NCI-H2227 (cell line): ENCODE measurements around the gene USO1.
"Not testable (repeated sequence)": the region's sequence is repeated elsewhere in the genome, so short reads cannot be mapped to it uniquely, and the experiment has no call there.

Experiments used
- DNase-seq: peaks from one replicate; lab custom pipeline; 2025; ENCODE audit not compliant: unreplicated experiment; lab: John Stamatoyannopoulos, UW

USO1 gene

DNA sequence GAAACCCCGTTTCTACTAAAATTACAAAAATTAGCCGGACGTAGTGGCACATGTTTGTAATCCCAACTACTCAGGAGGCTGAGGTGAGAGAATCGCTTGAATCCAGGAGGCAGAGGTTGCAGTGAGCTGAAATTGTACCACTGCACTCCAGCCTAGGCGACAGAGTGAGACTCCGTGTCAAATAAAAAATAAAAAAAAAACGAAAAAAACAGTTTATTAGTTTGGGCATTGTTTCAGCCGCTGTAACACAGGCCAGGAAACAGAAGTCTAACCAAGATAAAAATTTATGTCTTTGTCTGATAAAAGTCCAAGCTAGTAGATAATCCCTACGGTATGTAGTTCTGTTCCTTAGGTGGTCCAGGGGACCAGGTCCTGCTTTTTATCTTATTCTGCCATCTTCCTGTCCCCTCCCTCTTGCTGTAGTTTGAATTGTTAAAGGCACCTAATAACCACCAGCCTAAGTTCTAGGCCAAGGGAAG, 21.4 kb downstream of the USO1 start:
- DNase-seq = no peak

DNA sequence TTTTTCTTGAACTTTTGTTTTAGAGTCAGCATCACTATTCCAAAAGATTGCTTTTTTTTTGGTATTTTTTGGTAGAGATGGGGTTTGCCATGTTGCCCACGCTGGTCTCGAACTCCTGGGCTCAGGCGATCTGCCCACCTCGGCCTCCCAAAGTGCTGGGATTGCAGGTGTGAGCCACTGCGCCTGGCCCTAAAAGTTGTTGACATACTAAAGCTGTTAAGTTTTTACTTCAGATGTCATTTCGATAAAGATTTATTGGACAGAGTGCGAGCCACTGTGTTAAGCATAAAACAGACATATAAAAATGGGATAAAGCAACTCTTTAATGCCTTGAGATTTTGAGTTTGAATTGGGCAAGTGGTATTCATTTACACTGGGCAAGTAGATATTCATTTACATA, 28.3 kb downstream of the USO1 start:
- no peak for DNase-seq

DNA sequence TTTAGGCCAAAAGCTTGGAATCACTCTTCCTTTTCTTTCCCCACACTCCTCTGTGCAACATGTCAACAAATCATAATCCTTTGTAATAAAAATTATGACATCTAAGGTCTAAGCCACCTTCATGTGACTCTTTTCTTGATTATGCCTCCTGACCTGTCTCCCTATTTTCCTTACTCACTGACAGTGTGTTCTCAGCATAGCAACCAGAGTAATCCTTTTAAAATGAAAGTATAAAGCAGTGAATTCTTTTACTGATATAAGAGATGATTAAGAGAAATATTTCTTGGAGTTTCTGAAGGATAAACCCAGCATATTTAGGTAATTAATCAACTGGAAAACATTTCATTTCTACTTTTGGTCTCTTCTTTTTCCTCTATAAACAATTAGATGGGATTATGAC, 44.7 kb downstream of the USO1 start:
- DNase-seq = no peak

DNA sequence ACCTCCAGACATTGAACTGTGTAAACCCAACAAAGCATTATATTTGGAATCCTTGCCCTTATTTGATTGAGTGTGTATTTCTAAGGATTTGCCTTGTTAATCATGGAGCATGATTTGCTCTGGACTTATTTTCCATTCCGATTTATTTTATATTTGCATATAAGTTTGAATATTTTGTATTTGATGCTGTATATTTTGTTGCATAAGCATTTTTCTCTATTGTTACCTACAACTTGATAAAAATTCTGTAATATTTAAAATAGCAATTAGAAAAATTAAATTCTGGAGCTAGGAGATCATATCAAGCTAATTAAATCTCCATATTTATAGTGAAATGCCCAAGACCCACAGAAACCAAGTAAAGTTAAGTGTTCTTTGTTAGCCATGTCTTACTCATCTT, 47.2 kb downstream of the USO1 start:
- DNase-seq = no peak

DNA sequence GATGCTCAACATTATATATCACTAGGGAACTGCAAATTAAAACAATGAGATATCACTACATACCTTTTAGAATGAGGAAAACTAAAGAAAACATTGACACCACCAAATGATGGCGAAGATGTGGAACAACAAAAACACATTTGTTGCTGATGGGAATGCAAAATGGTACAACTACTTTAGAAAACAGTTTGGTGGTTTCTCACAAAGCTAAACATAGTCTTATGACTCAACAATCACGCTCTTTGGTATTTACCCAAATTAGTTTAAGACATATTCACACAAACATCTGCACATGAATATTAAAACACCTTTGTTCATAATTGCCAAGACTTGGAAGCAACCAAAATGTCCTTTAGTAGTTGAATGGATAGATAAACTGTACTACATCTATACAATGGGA, 53.2 kb downstream of the USO1 start:
- DNase-seq = no peak

DNA sequence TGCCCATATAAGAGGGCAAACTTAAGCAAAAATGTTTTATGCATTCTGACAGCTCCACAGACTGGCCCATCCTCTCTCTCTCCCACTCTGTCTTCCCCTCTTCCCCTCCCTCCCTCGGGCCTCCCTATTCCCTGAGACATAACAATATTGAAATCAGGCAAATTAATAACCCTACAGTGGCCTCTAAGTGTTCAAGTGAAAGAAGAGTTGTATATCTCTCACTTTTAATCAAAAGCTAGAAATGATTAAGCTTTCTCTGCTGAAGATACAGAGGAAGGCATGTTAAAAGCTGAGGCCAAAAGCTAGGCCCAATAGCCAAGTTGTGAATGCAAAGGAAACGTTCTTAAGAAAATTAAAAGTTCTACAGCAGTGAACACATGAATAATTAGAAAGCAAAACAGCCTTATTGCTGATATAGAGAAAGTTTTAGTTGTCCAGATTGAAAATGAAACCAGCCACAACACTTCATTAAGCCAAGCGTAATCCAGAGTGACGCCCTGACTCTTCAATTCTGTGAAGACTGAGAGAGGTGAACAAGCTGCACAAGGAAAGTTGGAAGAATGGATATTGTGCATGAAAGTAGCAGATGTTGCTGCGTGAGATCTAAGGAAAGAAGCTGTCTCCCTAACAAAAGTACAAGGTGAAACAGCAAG, 54.9 kb downstream of the USO1 start:
- no peak for DNase-seq

DNA sequence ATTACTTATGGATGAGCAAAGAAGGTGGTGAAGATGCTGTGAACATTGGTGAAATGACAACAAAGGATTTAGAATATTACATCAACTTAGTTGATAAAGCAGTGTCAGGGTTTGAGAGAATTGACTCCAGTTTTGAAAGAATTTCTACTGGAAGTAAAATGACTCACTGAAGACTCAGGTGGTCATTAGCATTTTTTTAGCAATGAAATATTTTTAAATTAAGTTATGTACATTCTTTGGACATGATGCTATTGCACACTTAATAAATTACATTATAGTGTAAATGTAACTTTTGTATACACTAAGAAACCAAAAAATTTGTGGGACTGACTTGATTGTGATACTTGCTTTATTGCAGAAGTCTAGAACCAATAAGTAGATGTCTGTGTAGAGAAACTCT, 56.9 kb downstream of the USO1 start:
- no peak for DNase-seq

GRCh38 chr4:75786526-75786925, 62.1 kb downstream of the USO1 start:
- no peak for DNase-seq

- DNase-seq = no peak
Measured at GRCh38 chr4:75786938-75787337, 62.6 kb downstream of the USO1 start.

GRCh38 chr4:75790024-75790423, 65.6 kb downstream of the USO1 start:
- DNase-seq = no peak

- DNase-seq = no peak
Measured at GRCh38 chr4:75800972-75801371, 76.6 kb downstream of the USO1 start.

- DNase-seq = not testable (repeated sequence)
Measured at GRCh38 chr4:75806035-75806434, 81.7 kb downstream of the USO1 start.

DNA sequence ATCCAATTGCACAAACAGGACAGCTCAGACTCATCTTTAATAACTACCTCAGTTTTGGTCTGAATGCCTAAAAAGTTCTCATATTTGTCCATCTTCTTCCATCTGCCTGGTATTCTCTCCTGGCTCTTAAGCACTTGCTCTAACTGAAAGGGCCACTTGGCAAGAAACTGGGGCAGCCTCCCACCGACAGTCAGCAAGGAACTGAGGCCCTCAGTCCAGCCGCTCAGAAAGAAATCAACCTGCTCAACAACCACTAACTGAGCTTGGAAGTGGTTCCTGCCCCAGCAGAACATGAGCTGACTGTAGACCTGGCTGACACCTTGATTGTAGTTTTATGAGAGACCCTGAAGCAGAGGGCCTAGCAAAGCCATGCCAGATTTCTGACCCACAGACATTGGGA, 93.5 kb downstream of the USO1 start:
- DNase-seq = no peak

GRCh38 chr4:75819121-75819520, 94.7 kb downstream of the USO1 start:
- no peak for DNase-seq

- no peak for DNase-seq
Measured at GRCh38 chr4:75820197-75820596, 95.8 kb downstream of the USO1 start.

- no peak for DNase-seq
Measured at GRCh38 chr4:75820676-75821075, 96.3 kb downstream of the USO1 start.

- no peak for DNase-seq
Measured at GRCh38 chr4:75821216-75821615, 96.8 kb downstream of the USO1 start.

GRCh38 chr4:75821966-75822365, 97.6 kb downstream of the USO1 start:
- DNase-seq = no peak

DNA sequence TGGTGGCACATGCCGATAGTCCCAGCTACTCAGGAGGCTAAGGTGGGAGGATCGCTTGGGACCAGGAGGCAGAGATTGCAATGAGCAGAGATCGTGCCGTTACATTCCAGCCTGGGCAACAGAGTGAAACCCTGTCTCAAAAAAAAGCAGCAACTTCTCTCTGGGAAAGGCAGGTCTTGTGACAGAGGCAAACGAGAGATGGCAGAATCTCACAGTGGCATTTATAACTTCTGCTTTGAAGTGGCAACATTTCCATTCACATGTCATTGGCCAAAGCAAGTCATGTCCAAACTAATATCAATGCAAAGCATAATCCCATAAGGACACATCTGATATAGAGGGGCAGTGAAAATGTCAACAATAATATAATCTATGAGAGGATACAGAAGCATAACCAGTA, 98.0 kb downstream of the USO1 start:
- DNase-seq = no peak

- no peak for DNase-seq
Measured at GRCh38 chr4:75823812-75824211, 99.4 kb downstream of the USO1 start.

DNA sequence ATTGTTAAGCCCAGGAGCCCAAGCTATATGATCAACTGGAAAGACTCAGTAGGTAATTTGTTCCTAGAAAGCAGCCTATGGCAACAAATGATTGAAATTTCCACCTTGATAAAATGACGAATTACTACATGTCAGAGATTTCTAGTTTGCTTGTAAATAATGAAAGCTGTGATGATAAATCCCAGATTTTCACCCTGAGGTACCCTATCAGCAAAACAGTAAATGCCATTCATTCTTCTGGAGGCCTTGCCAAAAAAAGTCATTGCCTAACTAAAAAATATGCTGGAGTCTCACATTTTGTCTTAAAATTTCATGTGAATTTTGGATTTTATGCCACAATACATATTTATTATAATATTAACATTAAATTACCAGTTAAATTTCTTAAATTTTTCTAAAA, 106.5 kb downstream of the USO1 start:
- no peak for DNase-seq

DNA sequence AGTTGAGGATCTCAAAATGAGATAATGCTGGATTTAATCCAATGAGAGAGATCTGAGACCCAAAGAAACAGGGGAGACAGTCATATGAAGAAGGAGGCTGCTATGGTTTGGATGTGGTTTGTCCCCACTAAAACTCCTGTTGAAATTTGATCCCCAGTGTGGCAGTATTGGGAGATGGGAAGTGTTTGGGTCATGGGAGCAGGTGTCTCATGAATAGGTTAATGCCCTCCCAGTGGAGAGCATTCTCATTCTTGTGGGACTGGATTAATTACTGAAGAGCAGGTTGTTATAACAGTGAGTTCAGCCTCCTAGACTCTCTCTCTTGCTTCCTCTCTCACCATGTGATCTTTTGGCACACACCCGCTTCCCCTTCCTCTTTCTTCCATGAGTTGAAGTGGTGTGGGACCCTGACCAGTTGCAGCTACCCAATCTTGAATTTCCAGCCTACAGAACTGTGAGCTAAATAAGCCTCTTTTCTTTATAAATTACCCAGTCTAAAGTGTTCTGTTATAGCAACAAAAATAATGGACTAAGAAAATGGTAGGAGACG, 107.6 kb downstream of the USO1 start:
- DNase-seq = no peak

DNA sequence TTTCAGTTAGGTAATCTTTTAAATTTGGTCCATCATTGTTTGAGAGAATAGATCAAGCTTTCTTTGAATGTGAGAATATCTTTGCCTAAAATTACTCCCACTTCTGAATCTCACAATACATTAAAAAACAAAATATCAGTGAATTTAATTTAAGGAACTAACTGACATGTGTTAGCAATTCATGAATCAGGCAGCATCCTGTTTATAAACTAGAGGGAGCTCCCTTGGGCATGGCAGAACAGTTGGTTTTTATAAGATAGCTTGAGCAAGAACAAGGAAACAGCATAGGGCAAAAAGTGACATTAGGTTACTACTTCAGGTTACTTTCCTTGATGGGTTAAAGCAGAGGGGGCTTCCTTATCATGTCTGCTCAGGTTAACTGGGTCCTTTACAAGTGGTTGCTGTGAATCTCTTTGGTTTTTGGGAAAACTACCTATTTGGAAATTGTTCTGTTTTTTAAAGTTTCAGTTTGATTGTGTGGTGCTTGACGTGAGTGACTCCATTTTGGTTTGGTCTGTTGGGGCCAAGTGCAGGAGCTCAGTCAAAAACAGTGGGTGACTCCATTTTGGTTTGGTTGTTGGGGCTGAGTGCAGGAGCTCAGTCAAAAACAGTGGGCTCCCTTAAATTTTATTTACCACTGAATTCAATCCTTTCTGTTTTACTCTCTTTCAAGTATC, 109.9 kb downstream of the USO1 start:
- DNase-seq = no peak
